HG02642 (cell line): Measurements from ENCODE around the gene LPP.

Experiments used
- ATAC-seq: cut with Tn5 transposase; IDR thresholded peaks from one replicate; pipeline ENCODE4 v1.9.1; 2021; ENCODE audit warnings: mild to moderate bottlenecking; ENCODE audit not compliant: unreplicated experiment, poor library complexity

Gene LPP

GRCh38 chr3:188520466-188520865 lies 366.5 kb downstream of the LPP start:
- ATAC-seq, result no peak

GRCh38 chr3:188522115-188522514 lies 368.2 kb downstream of the LPP start:
- no peak for ATAC-seq

GRCh38 chr3:188523291-188523690 lies 369.3 kb downstream of the LPP start:
- no peak for ATAC-seq

- no peak for ATAC-seq
Observed at GRCh38 chr3:188524052-188524451, 370.1 kb downstream of the LPP start.

GRCh38 chr3:188526057-188526456 lies 372.1 kb downstream of the LPP start:
- ATAC-seq, result no peak

- no peak for ATAC-seq
Observed at GRCh38 chr3:188527389-188527788, 373.4 kb downstream of the LPP start.

GRCh38 chr3:188528396-188528795 lies 374.4 kb downstream of the LPP start:
- ATAC-seq, result no peak

GRCh38 chr3:188529228-188529627 lies 375.3 kb downstream of the LPP start:
- ATAC-seq, result no peak

- no peak for ATAC-seq
Observed at GRCh38 chr3:188530226-188530625, 376.3 kb downstream of the LPP start.

- ATAC-seq, result no peak
Observed at GRCh38 chr3:188531210-188531609, 377.3 kb downstream of the LPP start.

- no peak for ATAC-seq
Observed at GRCh38 chr3:188533172-188533571, 379.2 kb downstream of the LPP start.

- ATAC-seq, result no peak
Observed at GRCh38 chr3:188533612-188534357, 379.8 kb downstream of the LPP start.

- no peak for ATAC-seq
Observed at GRCh38 chr3:188534633-188535032, 380.7 kb downstream of the LPP start.

GRCh38 chr3:188537606-188538005 lies 383.6 kb downstream of the LPP start:
- no peak for ATAC-seq

- ATAC-seq, result no peak
Observed at GRCh38 chr3:188539037-188539436, 385.1 kb downstream of the LPP start.

- ATAC-seq, result no peak
Observed at GRCh38 chr3:188539631-188540194, 385.8 kb downstream of the LPP start.

GRCh38 chr3:188542196-188542595 lies 388.2 kb downstream of the LPP start:
- ATAC-seq, result no peak

GRCh38 chr3:188544012-188544411 lies 390.1 kb downstream of the LPP start:
- no peak for ATAC-seq

- ATAC-seq, result no peak
Observed at GRCh38 chr3:188546835-188547670, 393.1 kb downstream of the LPP start.

GRCh38 chr3:188553569-188553968 lies 399.6 kb downstream of the LPP start:
- no peak for ATAC-seq

GRCh38 chr3:188554404-188554803 lies 400.4 kb downstream of the LPP start:
- no peak for ATAC-seq
